GM11168 (cell line): ENCODE measurements around the gene BAD.

Source experiments
- in situ Hi-C: fragments of 300-500 bp; cut with MboI; formaldehyde crosslinking; loops from one replicate; pipeline ENCODE4 v1.12.0; 2022; ENCODE audit warnings: low sequenced_read_pairs; ENCODE audit not compliant: unreplicated experiment

The BAD gene

GRCh38 chr11:64223001-64223651 is 61.3 kb downstream of the BAD start:
- in situ Hi-C loops, result no loop called here

DNA sequence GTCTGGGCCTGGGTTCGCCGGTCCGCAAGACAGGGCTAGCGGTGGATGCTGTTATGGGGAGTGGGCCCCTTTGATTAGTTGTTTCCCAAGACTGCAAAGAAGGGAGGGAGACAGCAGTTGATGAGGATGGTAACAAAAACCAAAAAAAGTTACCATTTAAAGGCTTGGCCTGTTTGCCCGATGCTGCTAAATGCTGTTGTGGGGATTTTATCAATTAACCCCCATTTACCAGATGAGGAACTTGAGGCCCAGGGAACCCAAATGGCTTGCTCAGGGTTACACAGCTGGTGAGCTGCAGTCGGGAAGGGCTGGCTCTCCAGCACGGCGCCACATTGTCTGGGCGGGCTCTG is 61.8 kb downstream of the BAD start:
- in situ Hi-C loops, result no loop called here

GRCh38 chr11:64220798-64221197 is 63.7 kb downstream of the BAD start:
- in situ Hi-C loops, result no loop called here

GRCh38 chr11:64220271-64220670 is 64.2 kb downstream of the BAD start:
- in situ Hi-C loops, result no loop called here
